HepG2 (cell line): ENCODE results near the gene ASAP2. TPM values are rescaled to one million over a fixed set of nuclear protein-coding genes. Genes with fewer than 3 reads are reported as not detected.

Experiments used
- CREBL2 ChIP-seq: sonication (generic); formaldehyde crosslinking; IDR thresholded peaks from 2 replicates; pipeline ENCODE4 v1.8.1; 2023; ENCODE audit warnings: missing genetic modification reagents, mild to moderate bottlenecking, borderline replicate concordance
- IRF1 ChIP-seq: sonication (generic); formaldehyde crosslinking; IDR thresholded peaks from 2 replicates; pipeline ENCODE4 v1.4.0; 2020; ENCODE audit warnings: low read depth, mild to moderate bottlenecking, missing genetic modification reagents
- ZNF318 ChIP-seq: sonication (generic); formaldehyde crosslinking; IDR thresholded peaks from 2 replicates; pipeline ENCODE4 v1.4.0; 2020; ENCODE audit warnings: mild to moderate bottlenecking, missing genetic modification reagents
- ZNF331 ChIP-seq: sonication (generic); formaldehyde crosslinking; IDR thresholded peaks from 2 replicates; pipeline ENCODE4 v1.4.0; 2020; ENCODE audit warnings: missing genetic modification reagents
- polyA plus RNA-seq, 8 experiments: library from polyadenylated mRNA; depleted of rRNA in 3 of 8; stranded (reverse) in 7 of 8; unstranded in 1 of 8; fragments of >200 nt; fragmentation: Illumina TruSeq in 4 of 8; extraction: Trizol in 4 of 8; gene quantifications; 2 replicates each; pipeline versions ENCODE4 v1.2.1 to v1.2.3, GENCODE V29; 2011 to 2016; ENCODE audit warnings: low read depth in 4 of 8, missing spikeins in 1 of 8, mixed read lengths in 1 of 8; ENCODE audit not compliant: insufficient read depth in 1 of 8
- total RNA-seq, 5 experiments: library from RNA; depleted of rRNA; stranded (reverse); fragments of >200 nt; fragmentation: Illumina TruSeq; extraction: Trizol; gene quantifications; 2 replicates each; pipeline ENCODE4 v1.2.3, GENCODE V29; 2016; ENCODE audit warnings: low read depth in 1 of 5

Gene ASAP2
- total and polyA plus RNA-seq, 2 of the 13 experiments (the other 11 are each of a cell fraction or from before 2014, with no cell fraction given) = 7.3 to 22.3 TPM

- TF ChIP-seq ZNF318 (CRISPR knock-in tag) (no peak), IRF1 (CRISPR knock-in tag) (no peak), CREBL2 (CRISPR knock-in tag) (no peak), ZNF331 (CRISPR knock-in tag) (no peak)
Measured at GRCh38 chr2:9188823-9189222, 17.8 kb upstream of the ASAP2 start (continued).
